ENCODE measurements around the gene SRSF3. TPM values are rescaled to one million over a fixed set of nuclear protein-coding genes. Genes with fewer than 3 reads are reported as not detected.

SRSF3 gene
- total and polyA plus RNA-seq, 9 of the 15 experiments (the other 6 are each of a cell fraction or from before 2014, with no cell fraction given) = 337 to 1,200 (median 518) TPM

- TF ChIP-seq STAT5B (CRISPR knock-in tag; IDR thresholded peaks at IDR 0.05) (no peak), ZC3H4 (CRISPR knock-in tag; IDR thresholded peaks at IDR 0.05; ENCODE audit: borderline replicate concordance) (peak; percentile 83; the same call in 1 of the 2 replicates), ETS2 (tag; IDR thresholded peaks at IDR 0.05; ENCODE audit: borderline replicate concordance, poor library complexity, severe bottlenecking) (peak; percentile 75), LCOR (CRISPR knock-in tag; IDR thresholded peaks at IDR 0.05) (peak; percentile 92), BHLHE40 (IDR thresholded peaks at IDR 0.05; ENCODE audit: low read length) (no peak; the same call in none of the 2 replicates), HCFC1 (IDR thresholded peaks at IDR 0.05; ENCODE audit: low read depth, low read length) (peak; percentile 72), ADNP (tag; IDR thresholded peaks at IDR 0.05) (no peak), GABPB1 (CRISPR knock-in tag; IDR thresholded peaks at IDR 0.05) (peak; percentile 72), ZNF436 (CRISPR knock-in tag; IDR thresholded peaks at IDR 0.05) (peak; percentile 77), EHMT2 (IDR thresholded peaks at IDR 0.05) (peak; percentile 62; the same call in 1 of the 2 replicates), ZNF518B (CRISPR knock-in tag; IDR thresholded peaks at IDR 0.05) (no peak), FOXP4 (CRISPR knock-in tag; IDR thresholded peaks at IDR 0.05; ENCODE audit: borderline replicate concordance) (no peak), ZNF431 (CRISPR knock-in tag; IDR thresholded peaks at IDR 0.05) (peak; percentile 79; the same call in 1 of the 2 replicates), NBN (IDR thresholded peaks at IDR 0.05; ENCODE audit: low read depth) (peak; percentile 88), FUS (optimal IDR thresholded peaks at IDR 0.05; ENCODE audit: low read depth, low read length) (no peak), ZNF274 (IDR thresholded peaks at IDR 0.05; ENCODE audit: borderline replicate concordance, low read depth, low read length) (no peak), SREBF1 (IDR thresholded peaks at IDR 0.05; ENCODE audit: borderline replicate concordance, low read depth, low read length) (peak; percentile 80; the same call in 1 of the 2 replicates)
- TF ChIP-seq, protein P1, sequence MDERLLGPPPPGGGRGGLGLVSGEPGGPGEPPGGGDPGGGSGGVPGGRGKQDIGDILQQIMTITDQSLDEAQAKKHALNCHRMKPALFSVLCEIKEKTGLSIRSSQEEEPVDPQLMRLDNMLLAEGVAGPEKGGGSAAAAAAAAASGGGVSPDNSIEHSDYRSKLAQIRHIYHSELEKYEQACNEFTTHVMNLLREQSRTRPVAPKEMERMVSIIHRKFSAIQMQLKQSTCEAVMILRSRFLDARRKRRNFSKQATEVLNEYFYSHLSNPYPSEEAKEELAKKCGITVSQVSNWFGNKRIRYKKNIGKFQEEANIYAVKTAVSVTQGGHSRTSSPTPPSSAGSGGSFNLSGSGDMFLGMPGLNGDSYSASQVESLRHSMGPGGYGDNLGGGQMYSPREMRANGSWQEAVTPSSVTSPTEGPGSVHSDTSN (CRISPR knock-in tag; IDR thresholded peaks at IDR 0.05; ENCODE audit: low read depth) = no peak
- TF ChIP-seq, protein P1 (tag; conservative IDR thresholded peaks at IDR 0.05; ENCODE audit: low read depth) = peak; percentile 23; the same call in 1 of the 2 replicates
Observed at GRCh38 chr6:36594029-36594815, at the start of gene SRSF3 (continued).
